ENCODE measurements around the gene SEC23A. TPM values are rescaled to one million over a fixed set of nuclear protein-coding genes. Genes with fewer than 3 reads are reported as not detected.

SEC23A gene
- total and polyA plus RNA-seq, 3 donors from 2014 or later = 39.0 to 79.2 (median 52.4) TPM

DNA sequence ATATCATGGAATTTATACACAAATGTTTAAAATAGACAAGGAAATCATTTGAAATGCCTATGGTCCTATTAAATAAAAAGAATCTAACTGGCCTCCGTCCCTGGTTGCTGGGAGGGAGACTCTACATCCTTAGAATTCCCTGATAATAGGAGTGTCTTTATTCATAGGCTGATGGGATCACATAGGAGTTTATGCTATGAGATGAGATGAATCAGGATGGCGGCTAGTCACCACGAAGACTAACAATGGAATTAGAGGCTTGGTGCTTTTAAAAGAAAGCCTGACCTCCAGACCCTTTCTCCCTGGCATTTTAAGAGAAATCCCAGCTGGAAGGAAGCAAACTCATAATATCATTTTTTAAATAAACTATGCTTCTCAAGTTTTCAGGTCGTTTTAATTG lies 69.7 kb downstream of the SEC23A start:
- no peak for DNase-seq
- TF ChIP-seq POLR2A (IDR thresholded peaks at IDR 0.05) = no peak
- Histone ChIP-seq H3K27ac (no peak overlapping the region), H3K4me3 (no peak overlapping the region), H3K9me3 (no peaks in the 10 kb centered on the region), H3K36me3 (ENCODE audit: low read depth, missing control alignments) (no peaks in the 10 kb centered on the region), H3K27me3 (no peaks in the 10 kb centered on the region), H3K4me1 (no peaks in the 10 kb centered on the region)
- intact Hi-C loops (cut with DNase I; ENCODE audit: low total_unique reads) = no loop called here
- 78 to 88% methylated on average over 4 of the region's 4 CpGs for WGBS, 2 donors

DNA sequence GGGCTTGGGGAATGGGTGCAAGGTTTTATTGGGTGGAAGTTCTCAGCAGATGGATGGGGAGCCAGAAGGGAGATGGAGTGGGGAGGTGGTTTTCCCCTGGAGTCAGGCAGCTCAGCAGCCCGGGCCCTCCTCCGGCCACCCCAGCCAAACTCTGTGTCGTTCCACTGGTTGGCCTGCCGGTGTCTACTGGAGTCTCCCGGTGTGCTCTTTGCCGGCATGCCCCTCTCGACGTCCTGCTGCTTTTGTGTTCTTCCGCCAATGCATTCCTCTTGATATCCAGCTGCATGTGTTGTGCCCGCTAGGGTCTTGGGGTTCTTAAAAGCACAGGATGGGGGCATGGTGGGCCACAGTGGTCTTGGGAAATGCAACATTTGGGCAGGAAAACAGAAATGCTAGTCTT lies 72.8 kb downstream of the SEC23A start:
- 74 to 86% methylated on average over 10 of the region's 10 CpGs for WGBS, 2 donors
- TF ChIP-seq, protein P1, sequence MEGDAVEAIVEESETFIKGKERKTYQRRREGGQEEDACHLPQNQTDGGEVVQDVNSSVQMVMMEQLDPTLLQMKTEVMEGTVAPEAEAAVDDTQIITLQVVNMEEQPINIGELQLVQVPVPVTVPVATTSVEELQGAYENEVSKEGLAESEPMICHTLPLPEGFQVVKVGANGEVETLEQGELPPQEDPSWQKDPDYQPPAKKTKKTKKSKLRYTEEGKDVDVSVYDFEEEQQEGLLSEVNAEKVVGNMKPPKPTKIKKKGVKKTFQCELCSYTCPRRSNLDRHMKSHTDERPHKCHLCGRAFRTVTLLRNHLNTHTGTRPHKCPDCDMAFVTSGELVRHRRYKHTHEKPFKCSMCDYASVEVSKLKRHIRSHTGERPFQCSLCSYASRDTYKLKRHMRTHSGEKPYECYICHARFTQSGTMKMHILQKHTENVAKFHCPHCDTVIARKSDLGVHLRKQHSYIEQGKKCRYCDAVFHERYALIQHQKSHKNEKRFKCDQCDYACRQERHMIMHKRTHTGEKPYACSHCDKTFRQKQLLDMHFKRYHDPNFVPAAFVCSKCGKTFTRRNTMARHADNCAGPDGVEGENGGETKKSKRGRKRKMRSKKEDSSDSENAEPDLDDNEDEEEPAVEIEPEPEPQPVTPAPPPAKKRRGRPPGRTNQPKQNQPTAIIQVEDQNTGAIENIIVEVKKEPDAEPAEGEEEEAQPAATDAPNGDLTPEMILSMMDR (IDR thresholded peaks at IDR 0.05) = no peak
- TF ChIP-seq POLR2A (IDR thresholded peaks at IDR 0.05) = no peak
- H3K4me3 ChIP-seq = no peak overlapping the region

GRCh38 chr14:39029789-39030188 lies 73.2 kb downstream of the SEC23A start:
- Histone ChIP-seq H3K9me3 (no peaks in the 10 kb centered on the region), H3K36me3 (ENCODE audit: low read depth, missing control alignments) (no peaks in the 10 kb centered on the region), H3K27me3 (no peaks in the 10 kb centered on the region), H3K27ac (no peak overlapping the region), H3K4me3 (no peak overlapping the region), H3K4me1 (no peaks in the 10 kb centered on the region)
- no peak for TF ChIP-seq POLR2A (IDR thresholded peaks at IDR 0.05)
- TF ChIP-seq, protein P1 (IDR thresholded peaks at IDR 0.05) = no peak
- intact Hi-C loops (cut with DNase I; ENCODE audit: low total_unique reads) = no loop called here
- WGBS, 2 donors = 39 to 86% methylated on average over 7 to 8 of the region's 8 CpGs
- DNase-seq = no peak

More for the DNA sequence above, 72.8 kb downstream of the SEC23A start:
- no peaks in the 10 kb centered on the region for H3K36me3 ChIP-seq (ENCODE audit: low read depth, missing control alignments)
- no peak for DNase-seq
- no peak overlapping the region for H3K27ac ChIP-seq
- no peaks in the 10 kb centered on the region for H3K27me3 ChIP-seq
- intact Hi-C loops (cut with DNase I; ENCODE audit: low total_unique reads) = no loop called here
- no peaks in the 10 kb centered on the region for H3K4me1 ChIP-seq
- no peaks in the 10 kb centered on the region for H3K9me3 ChIP-seq

DNA sequence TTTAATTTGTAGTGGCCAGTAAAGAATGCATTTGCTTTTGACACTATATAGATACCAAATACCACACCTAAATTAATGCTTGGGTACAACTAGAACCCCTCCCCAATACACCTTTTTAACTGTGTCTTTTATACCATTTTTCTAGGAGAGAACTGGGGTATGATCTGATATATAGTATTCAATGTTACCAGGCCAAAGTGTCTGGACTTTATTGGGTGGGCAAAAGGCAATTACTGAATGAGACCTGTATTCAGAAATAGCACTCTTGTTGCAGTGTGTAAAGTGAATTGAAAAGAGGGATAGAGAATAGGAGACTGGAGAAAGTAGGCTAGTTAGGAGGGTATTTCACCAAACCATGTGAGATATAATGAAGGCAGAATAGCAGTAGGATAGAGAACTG lies 74.4 kb downstream of the SEC23A start:
- Histone ChIP-seq H3K4me1 (no peaks in the 10 kb centered on the region), H3K9me3 (no peaks in the 10 kb centered on the region), H3K4me3 (no peak overlapping the region), H3K27ac (no peak overlapping the region), H3K36me3 (ENCODE audit: low read depth, missing control alignments) (no peaks in the 10 kb centered on the region), H3K27me3 (no peaks in the 10 kb centered on the region)
- intact Hi-C loops (cut with DNase I; ENCODE audit: low total_unique reads) = no loop called here
- TF ChIP-seq, protein P1 (IDR thresholded peaks at IDR 0.05) = no peak
- TF ChIP-seq POLR2A (IDR thresholded peaks at IDR 0.05) = no peak
- no peak for DNase-seq

- Histone ChIP-seq H3K27ac (no peak overlapping the region), H3K27me3 (no peaks in the 10 kb centered on the region), H3K4me3 (no peak overlapping the region), H3K4me1 (no peaks in the 10 kb centered on the region), H3K9me3 (no peaks in the 10 kb centered on the region), H3K36me3 (ENCODE audit: low read depth, missing control alignments) (no peaks in the 10 kb centered on the region)
- intact Hi-C loops (cut with DNase I; ENCODE audit: low total_unique reads) = no loop called here
- TF ChIP-seq, protein P1 (IDR thresholded peaks at IDR 0.05) = no peak
- TF ChIP-seq POLR2A (IDR thresholded peaks at IDR 0.05) = no peak
- no peak for DNase-seq
- WGBS, 2 donors = 64 to 78% methylated on average over 3 of the region's 3 CpGs
Observed at GRCh38 chr14:39025810-39026627, 77.0 kb downstream of the SEC23A start.
